H1 (cell line): Measurements from ENCODE around the gene GRAMD2A. TPM values are rescaled to one million over a fixed set of nuclear protein-coding genes. Genes with fewer than 3 reads are reported as not detected.

Source experiments
- GABPA ChIP-seq: IDR thresholded peaks from 2 replicates; pipeline ENCODE4 v1.6.1; 2011; ENCODE audit warnings: mild to moderate bottlenecking, low read length, moderate library complexity, borderline replicate concordance; ENCODE audit not compliant: insufficient read depth
- ZNF274 ChIP-seq: IDR thresholded peaks from 2 replicates; pipeline ENCODE4 v1.7.0; 2012; ENCODE audit warnings: low read length, borderline replicate concordance; ENCODE audit errors: extremely low read depth
- polyA plus RNA-seq, 7 experiments: library from polyadenylated mRNA; depleted of rRNA in 3 of 7; stranded (reverse) in 5 of 7; unstranded in 2 of 7; fragments of >200 nt in 5 of 7; fragments of 200-250 nt in 2 of 7; gene quantifications; 1 replicate in 5 of 7; 2 replicates in 1 of 7; 4 replicates in 1 of 7; pipeline versions ENCODE4 v1.2.1 to v1.2.3, GENCODE V29; 2011 to 2013; ENCODE audit warnings: missing spikeins in 2 of 7, mixed read lengths in 2 of 7
- total RNA-seq: library from RNA; stranded (reverse); fragmentation: NEBNext Ultra II Directional; extraction: Animal tissue kit (Norgen Biotek cat#: 25700); gene quantifications from 2 replicates; pipeline ENCODE4 v1.2.1, GENCODE V29; 2021

GRAMD2A gene
- total and polyA plus RNA-seq, 2 of the 8 experiments (the other 6 are each of a cell fraction or from before 2014, with no cell fraction given), result 0.57 to 1.5 TPM

GRCh38 chr15:72231066-72231832, 33.7 kb upstream of the GRAMD2A start, which contains the start of gene PKM (continued):
- TF ChIP-seq GABPA (no peak), ZNF274 (no peak)
